Gastroesophageal sphincter (tissue), 3 donors: ENCODE results near the gene MRPL37.

Experiments
- CTCF ChIP-seq, 4 experiments: fragments of 200-600 bp in 2 of 4; fragments of 450-650 bp in 2 of 4; sonication (generic) in 1 of 4; IDR thresholded peaks; one replicate each; pipeline ENCODE4 v1.5.1; 2017 to 2019; ENCODE audit warnings: antibody characterized with exemption in 4 of 4, mild to moderate bottlenecking in 2 of 4, moderate library complexity in 2 of 4
- EP300 ChIP-seq: sonication (generic); formaldehyde crosslinking; IDR thresholded peaks from one replicate; pipeline ENCODE4 v1.6.1; 2017; ENCODE audit warnings: antibody characterized with exemption, mild to moderate bottlenecking
- POLR2A ChIP-seq, 2 donors: fragments of 450-650 bp; IDR thresholded peaks; one replicate each; pipeline ENCODE4 v1.6.1; 2017; ENCODE audit warnings: antibody characterized with exemption in 2 of 2, mild to moderate bottlenecking in 2 of 2, moderate library complexity in 1 of 2
- POLR2AphosphoS5 ChIP-seq: sonication (generic); formaldehyde crosslinking; IDR thresholded peaks from one replicate; pipeline ENCODE4 v1.6.1; 2017; ENCODE audit warnings: antibody characterized with exemption

DNA sequence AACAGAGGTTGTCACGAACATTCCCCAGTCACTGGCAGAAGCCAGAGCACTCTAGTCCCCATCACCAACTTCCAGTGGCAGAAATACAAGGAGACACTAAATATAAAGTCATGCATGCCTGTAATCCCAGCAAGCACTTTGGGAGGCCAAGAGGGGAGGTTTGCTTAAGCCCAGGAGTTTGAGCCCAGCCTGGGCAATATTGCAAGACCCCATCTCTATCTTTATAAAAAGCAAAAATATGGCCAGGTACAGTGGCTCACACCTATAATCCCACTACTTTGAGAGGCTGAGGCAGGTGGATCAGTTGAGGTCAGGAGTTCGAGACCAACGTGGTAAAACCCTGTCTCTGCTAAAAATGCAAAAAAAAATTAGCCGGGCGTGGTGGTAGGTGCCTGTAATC lies 6.5 kb upstream of the MRPL37 start:
- TF ChIP-seq CTCF (IDR thresholded peaks at IDR 0.05) (no peak), POLR2A (IDR thresholded peaks at IDR 0.05) (no peak), POLR2AphosphoS5 (no peak), EP300 (no peak)
